ENCODE results near the gene HNMT. TPM values are rescaled to one million over a fixed set of nuclear protein-coding genes. Genes with fewer than 3 reads are reported as not detected.

HNMT gene
- total and polyA plus RNA-seq, 2 of the 13 experiments (the other 11 are each of a cell fraction or from before 2014, with no cell fraction given), result 279 to 309 TPM

- TF ChIP-seq, protein P1, sequence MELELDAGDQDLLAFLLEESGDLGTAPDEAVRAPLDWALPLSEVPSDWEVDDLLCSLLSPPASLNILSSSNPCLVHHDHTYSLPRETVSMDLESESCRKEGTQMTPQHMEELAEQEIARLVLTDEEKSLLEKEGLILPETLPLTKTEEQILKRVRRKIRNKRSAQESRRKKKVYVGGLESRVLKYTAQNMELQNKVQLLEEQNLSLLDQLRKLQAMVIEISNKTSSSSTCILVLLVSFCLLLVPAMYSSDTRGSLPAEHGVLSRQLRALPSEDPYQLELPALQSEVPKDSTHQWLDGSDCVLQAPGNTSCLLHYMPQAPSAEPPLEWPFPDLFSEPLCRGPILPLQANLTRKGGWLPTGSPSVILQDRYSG (CRISPR knock-in tag; IDR thresholded peaks at IDR 0.05), result no peak; the same call in 1 of the 2 replicates
- no peak for TF ChIP-seq CREB1 (IDR thresholded peaks at IDR 0.05)
- TF ChIP-seq CREB1 (CRISPR knock-in tag; IDR thresholded peaks at IDR 0.05), result peak; percentile 77
- no peak; the same call in 1 of the 2 replicates for TF ChIP-seq ZBTB33 (CRISPR knock-in tag; IDR thresholded peaks at IDR 0.05)
- no peak for TF ChIP-seq CENPT (CRISPR knock-in tag; IDR thresholded peaks at IDR 0.05; ENCODE audit: low read depth)
- TF ChIP-seq NR3C1 (CRISPR knock-in tag; IDR thresholded peaks at IDR 0.05), result no peak
- no peak for TF ChIP-seq ZNF879 (CRISPR knock-in tag; IDR thresholded peaks at IDR 0.05)
- no peak for TF ChIP-seq HNRNPLL (IDR thresholded peaks at IDR 0.05; ENCODE audit: low read depth, low read length, poor library complexity, severe bottlenecking)
- TF ChIP-seq, protein P2, sequence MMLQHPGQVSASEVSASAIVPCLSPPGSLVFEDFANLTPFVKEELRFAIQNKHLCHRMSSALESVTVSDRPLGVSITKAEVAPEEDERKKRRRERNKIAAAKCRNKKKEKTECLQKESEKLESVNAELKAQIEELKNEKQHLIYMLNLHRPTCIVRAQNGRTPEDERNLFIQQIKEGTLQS (CRISPR knock-in tag; IDR thresholded peaks at IDR 0.05), result peak; percentile 12; the same call in 1 of the 2 replicates
- TF ChIP-seq ZBTB46 (CRISPR knock-in tag; IDR thresholded peaks at IDR 0.05; ENCODE audit: borderline replicate concordance), result no peak
- no peak for TF ChIP-seq ZSCAN20 (CRISPR knock-in tag; IDR thresholded peaks at IDR 0.05; ENCODE audit: borderline replicate concordance)
- TF ChIP-seq ZNF816 (CRISPR knock-in tag; IDR thresholded peaks at IDR 0.05; ENCODE audit: borderline replicate concordance), result 0 out of 2 replicates have a peak, but pooled peaks have one; percentile 42
- TF ChIP-seq MAFG (CRISPR knock-in tag; IDR thresholded peaks at IDR 0.05), result no peak
- TF ChIP-seq ZNF382 (CRISPR knock-in tag; IDR thresholded peaks at IDR 0.05; ENCODE audit: borderline replicate concordance), result no peak
- no peak for TF ChIP-seq SMAD9 (CRISPR knock-in tag; IDR thresholded peaks at IDR 0.05)
- TF ChIP-seq POLR2G (IDR thresholded peaks at IDR 0.05; ENCODE audit: low read depth, low read length), result peak; percentile 70
- peak in 1 of 2 experiments; percentile 26; a peak in 2 of 4 replicates for TF ChIP-seq POLR2A (IDR thresholded peaks at IDR 0.05; ENCODE audit: insufficient read depth in 1 of 2, low read depth in 2 of 2, low read length in 2 of 2)
- peak; percentile 69; the same call in 1 of the 2 replicates for TF ChIP-seq SPEN (CRISPR knock-in tag; IDR thresholded peaks at IDR 0.05; ENCODE audit: low read depth)
- peak; percentile 91 for TF ChIP-seq MIXL1 (CRISPR knock-in tag; IDR thresholded peaks at IDR 0.05)
- no peak for TF ChIP-seq ATM (IDR thresholded peaks at IDR 0.05; ENCODE audit: borderline replicate concordance)
- peak; percentile 65; the same call in 1 of the 2 replicates for TF ChIP-seq ZNF878 (CRISPR knock-in tag; IDR thresholded peaks at IDR 0.05)
- no peak for TF ChIP-seq MLLT10 (CRISPR knock-in tag; IDR thresholded peaks at IDR 0.05)
- TF ChIP-seq, protein P3, sequence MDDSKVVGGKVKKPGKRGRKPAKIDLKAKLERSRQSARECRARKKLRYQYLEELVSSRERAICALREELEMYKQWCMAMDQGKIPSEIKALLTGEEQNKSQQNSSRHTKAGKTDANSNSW (CRISPR knock-in tag; IDR thresholded peaks at IDR 0.05; ENCODE audit: borderline replicate concordance), result no peak
- peak; percentile 67 for TF ChIP-seq ATF2 (CRISPR knock-in tag; IDR thresholded peaks at IDR 0.05)
Measured at GRCh38 chr2:137942833-137943677, 21.2 kb upstream of the HNMT start (continued).

All from HepG2 (cell line).